ENCODE data around the gene TACSTD2.

DNA sequence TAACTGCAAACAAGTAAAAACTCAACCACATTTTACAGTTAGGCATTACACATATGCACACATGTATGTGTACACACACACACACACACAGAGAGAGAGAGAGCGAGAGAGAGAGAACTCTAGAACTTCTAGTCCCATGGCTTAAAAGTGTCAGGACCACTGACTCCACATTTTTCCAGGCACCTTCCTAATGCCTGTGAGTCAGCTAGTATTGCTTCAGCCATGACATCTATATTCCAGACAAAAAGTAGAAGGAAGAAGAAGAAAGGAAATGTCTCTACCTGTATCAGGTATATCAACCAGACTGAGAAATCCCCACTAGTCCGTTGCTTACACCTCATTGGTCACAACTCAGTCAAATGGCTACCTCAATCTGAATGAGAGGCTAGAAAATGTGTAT is 31.9 kb upstream of the TACSTD2 start:
- TF ChIP-seq TAF15 (IDR thresholded peaks at IDR 0.05; ENCODE audit: low read depth, low read length, poor library complexity, severe bottlenecking), result no peak
- TF ChIP-seq ZNF782 (CRISPR knock-in tag; IDR thresholded peaks at IDR 0.05; ENCODE audit: borderline replicate concordance), result no peak
- no peak for TF ChIP-seq KDM3A (CRISPR knock-in tag; IDR thresholded peaks at IDR 0.05; ENCODE audit: low read depth)
- TF ChIP-seq, protein P1, sequence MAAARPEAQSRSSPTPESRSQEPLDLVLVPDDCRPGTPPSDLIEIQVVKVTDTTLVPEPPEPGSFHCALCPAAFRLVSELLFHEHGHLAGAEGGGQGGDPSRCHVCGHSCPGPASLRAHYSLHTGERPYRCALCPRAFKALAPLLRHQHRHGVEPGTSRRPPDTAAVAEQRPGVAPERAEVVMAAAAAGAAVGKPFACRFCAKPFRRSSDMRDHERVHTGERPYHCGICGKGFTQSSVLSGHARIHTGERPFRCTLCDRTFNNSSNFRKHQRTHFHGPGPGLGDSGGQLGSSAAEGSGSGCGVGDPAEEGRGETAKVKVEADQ (CRISPR knock-in tag; IDR thresholded peaks at IDR 0.05; ENCODE audit: borderline replicate concordance), result no peak
- TF ChIP-seq, protein P2, sequence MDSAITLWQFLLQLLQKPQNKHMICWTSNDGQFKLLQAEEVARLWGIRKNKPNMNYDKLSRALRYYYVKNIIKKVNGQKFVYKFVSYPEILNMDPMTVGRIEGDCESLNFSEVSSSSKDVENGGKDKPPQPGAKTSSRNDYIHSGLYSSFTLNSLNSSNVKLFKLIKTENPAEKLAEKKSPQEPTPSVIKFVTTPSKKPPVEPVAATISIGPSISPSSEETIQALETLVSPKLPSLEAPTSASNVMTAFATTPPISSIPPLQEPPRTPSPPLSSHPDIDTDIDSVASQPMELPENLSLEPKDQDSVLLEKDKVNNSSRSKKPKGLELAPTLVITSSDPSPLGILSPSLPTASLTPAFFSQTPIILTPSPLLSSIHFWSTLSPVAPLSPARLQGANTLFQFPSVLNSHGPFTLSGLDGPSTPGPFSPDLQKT (CRISPR knock-in tag; IDR thresholded peaks at IDR 0.05; ENCODE audit: borderline replicate concordance), result no peak
- TF ChIP-seq TCF7L2 (IDR thresholded peaks at IDR 0.05; ENCODE audit: low read depth, low read length), result no peak
- TF ChIP-seq, protein P3, sequence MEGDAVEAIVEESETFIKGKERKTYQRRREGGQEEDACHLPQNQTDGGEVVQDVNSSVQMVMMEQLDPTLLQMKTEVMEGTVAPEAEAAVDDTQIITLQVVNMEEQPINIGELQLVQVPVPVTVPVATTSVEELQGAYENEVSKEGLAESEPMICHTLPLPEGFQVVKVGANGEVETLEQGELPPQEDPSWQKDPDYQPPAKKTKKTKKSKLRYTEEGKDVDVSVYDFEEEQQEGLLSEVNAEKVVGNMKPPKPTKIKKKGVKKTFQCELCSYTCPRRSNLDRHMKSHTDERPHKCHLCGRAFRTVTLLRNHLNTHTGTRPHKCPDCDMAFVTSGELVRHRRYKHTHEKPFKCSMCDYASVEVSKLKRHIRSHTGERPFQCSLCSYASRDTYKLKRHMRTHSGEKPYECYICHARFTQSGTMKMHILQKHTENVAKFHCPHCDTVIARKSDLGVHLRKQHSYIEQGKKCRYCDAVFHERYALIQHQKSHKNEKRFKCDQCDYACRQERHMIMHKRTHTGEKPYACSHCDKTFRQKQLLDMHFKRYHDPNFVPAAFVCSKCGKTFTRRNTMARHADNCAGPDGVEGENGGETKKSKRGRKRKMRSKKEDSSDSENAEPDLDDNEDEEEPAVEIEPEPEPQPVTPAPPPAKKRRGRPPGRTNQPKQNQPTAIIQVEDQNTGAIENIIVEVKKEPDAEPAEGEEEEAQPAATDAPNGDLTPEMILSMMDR (CRISPR knock-in tag; IDR thresholded peaks at IDR 0.05), result no peak
- TF ChIP-seq, protein P4, sequence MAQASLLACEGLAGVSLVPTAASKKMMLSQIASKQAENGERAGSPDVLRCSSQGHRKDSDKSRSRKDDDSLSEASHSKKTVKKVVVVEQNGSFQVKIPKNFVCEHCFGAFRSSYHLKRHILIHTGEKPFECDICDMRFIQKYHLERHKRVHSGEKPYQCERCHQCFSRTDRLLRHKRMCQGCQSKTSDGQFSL (CRISPR knock-in tag; IDR thresholded peaks at IDR 0.05), result no peak
- no peak for TF ChIP-seq TCF7 (IDR thresholded peaks at IDR 0.05; ENCODE audit: low read depth)
- TF ChIP-seq, protein P5, sequence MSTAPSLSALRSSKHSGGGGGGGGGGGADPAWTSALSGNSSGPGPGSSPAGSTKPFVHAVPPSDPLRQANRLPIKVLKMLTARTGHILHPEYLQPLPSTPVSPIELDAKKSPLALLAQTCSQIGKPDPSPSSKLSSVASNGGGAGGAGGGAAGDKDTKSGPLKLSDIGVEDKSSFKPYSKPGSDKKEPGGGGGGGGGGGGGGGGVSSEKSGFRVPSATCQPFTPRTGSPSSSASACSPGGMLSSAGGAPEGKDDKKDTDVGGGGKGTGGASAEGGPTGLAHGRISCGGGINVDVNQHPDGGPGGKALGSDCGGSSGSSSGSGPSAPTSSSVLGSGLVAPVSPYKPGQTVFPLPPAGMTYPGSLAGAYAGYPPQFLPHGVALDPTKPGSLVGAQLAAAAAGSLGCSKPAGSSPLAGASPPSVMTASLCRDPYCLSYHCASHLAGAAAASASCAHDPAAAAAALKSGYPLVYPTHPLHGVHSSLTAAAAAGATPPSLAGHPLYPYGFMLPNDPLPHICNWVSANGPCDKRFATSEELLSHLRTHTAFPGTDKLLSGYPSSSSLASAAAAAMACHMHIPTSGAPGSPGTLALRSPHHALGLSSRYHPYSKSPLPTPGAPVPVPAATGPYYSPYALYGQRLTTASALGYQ (CRISPR knock-in tag; IDR thresholded peaks at IDR 0.05), result no peak
- TF ChIP-seq, protein P6, sequence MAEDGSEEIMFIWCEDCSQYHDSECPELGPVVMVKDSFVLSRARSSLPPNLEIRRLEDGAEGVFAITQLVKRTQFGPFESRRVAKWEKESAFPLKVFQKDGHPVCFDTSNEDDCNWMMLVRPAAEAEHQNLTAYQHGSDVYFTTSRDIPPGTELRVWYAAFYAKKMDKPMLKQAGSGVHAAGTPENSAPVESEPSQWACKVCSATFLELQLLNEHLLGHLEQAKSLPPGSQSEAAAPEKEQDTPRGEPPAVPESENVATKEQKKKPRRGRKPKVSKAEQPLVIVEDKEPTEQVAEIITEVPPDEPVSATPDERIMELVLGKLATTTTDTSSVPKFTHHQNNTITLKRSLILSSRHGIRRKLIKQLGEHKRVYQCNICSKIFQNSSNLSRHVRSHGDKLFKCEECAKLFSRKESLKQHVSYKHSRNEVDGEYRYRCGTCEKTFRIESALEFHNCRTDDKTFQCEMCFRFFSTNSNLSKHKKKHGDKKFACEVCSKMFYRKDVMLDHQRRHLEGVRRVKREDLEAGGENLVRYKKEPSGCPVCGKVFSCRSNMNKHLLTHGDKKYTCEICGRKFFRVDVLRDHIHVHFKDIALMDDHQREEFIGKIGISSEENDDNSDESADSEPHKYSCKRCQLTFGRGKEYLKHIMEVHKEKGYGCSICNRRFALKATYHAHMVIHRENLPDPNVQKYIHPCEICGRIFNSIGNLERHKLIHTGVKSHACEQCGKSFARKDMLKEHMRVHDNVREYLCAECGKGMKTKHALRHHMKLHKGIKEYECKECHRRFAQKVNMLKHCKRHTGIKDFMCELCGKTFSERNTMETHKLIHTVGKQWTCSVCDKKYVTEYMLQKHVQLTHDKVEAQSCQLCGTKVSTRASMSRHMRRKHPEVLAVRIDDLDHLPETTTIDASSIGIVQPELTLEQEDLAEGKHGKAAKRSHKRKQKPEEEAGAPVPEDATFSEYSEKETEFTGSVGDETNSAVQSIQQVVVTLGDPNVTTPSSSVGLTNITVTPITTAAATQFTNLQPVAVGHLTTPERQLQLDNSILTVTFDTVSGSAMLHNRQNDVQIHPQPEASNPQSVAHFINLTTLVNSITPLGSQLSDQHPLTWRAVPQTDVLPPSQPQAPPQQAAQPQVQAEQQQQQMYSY (CRISPR knock-in tag; IDR thresholded peaks at IDR 0.05), result no peak

All from HepG2 (cell line).